C4-2B (cell line): ENCODE data around the gene DAAM1.

Source experiments
- H3K27ac ChIP-seq: fragments of 450-650 bp; 2 replicates; pipeline ENCODE4 v1.5.1; 2017
- CTCF ChIP-seq: fragments of 450-650 bp; conservative IDR thresholded peaks from 2 replicates; pipeline ENCODE4 v1.5.1; 2017; ENCODE audit warnings: mild to moderate bottlenecking
- ZFX ChIP-seq: fragments of 450-650 bp; IDR thresholded peaks from 2 replicates; pipeline ENCODE4 v1.6.1; 2017

DAAM1 gene

DNA sequence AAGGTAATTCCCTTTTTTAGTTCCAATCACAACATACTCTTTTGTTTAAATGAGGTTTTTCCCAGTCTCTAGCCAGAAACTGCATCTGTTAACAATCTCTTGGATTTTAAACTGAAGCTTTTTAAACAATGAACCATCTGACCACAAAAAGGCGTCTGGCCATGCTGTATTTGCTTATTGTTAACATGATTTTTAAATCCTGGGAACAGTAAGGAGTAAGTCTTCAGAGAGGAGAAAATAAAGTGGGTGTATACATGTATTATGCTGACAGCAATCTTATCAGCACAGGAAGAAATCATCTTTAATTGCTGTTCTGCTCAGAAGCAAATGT is 106.2 kb downstream of the DAAM1 start:
- H3K27ac ChIP-seq: no peak overlapping the region
- TF ChIP-seq ZFX (no peak), CTCF (no peak)

DNA sequence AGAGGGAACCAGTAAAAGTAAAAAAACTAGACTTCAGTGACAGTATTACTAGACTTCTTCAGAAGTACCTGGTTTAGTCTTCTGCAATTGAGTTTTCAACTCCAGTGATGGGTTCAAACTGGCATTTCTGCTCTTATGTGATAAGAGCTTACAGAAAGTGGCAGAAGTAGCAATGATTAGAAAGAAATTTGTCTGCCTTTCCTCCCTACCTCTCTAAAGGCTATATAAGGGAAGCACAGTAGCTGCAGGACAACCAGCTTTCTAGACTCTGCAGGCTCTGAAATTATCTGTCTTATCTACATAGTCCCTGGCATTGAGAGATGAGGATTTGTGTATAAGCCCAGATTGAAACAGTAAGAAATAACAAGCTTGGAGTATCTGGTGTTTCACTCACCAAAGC is 107.5 kb downstream of the DAAM1 start:
- no peak overlapping the region for H3K27ac ChIP-seq
- TF ChIP-seq CTCF (no peak), ZFX (no peak)

- TF ChIP-seq CTCF: no peak
- TF ChIP-seq ZFX: no peak
- no peak overlapping the region for H3K27ac ChIP-seq
Measured at GRCh38 chr14:59296508-59296907, 108.0 kb downstream of the DAAM1 start.

GRCh38 chr14:59297071-59297776 is 108.8 kb downstream of the DAAM1 start:
- H3K27ac ChIP-seq: no peak overlapping the region
- TF ChIP-seq ZFX (no peak), CTCF (no peak)

DNA sequence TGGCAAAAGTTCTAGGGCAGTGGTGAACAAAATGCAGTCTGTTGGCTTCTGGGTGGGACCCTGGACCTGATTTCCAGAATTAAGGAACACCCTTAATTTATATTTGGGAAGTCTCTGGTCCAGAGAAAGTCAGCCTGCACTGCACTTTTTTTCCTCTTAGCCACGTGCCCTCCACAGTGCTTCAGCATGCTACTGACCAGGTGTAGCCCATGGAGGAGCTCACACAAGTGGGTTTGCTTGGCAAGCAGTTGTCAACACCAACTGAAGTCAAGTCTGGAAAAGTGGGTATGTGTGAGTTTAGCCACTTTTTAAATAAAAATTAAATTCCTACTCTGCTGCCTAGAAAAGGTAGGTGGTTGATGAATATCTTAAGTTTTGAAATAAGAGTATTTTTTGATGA is 111.3 kb downstream of the DAAM1 start:
- H3K27ac ChIP-seq: no peak overlapping the region
- no peak for TF ChIP-seq ZFX
- no peak for TF ChIP-seq CTCF

GRCh38 chr14:59301354-59301753 is 112.9 kb downstream of the DAAM1 start:
- H3K27ac ChIP-seq: no peak overlapping the region
- TF ChIP-seq ZFX (no peak), CTCF (no peak)

DNA sequence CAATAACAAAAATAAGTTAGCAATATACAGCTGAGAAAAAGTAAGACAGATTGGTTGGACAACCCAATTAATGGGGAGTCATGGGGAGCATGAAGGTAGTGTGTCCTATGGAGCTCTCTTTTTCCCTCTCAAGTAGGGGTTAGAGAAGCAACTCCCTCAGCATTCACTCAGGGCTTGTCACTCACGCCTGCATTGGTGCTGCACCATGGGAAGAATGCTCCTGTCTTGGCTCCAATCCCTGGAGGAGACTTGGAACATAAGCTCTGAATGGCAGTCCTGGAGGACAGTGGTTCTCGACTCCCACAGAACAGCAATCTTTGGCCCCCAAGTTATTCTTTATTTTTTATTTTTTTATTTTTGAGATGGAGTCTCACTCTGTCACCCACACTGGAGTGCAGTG is 113.8 kb downstream of the DAAM1 start:
- TF ChIP-seq ZFX (no peak), CTCF (no peak)
- no peak overlapping the region for H3K27ac ChIP-seq
